NOMO-1 treated with dmso at 0.1 percent for 144 hours (cell line): Measurements from ENCODE around the gene CDH4.

Source experiments
- DNase-seq: peaks from one replicate; lab custom pipeline; 2025; ENCODE audit not compliant: unreplicated experiment; lab: John Stamatoyannopoulos, UW

CDH4 gene

DNA sequence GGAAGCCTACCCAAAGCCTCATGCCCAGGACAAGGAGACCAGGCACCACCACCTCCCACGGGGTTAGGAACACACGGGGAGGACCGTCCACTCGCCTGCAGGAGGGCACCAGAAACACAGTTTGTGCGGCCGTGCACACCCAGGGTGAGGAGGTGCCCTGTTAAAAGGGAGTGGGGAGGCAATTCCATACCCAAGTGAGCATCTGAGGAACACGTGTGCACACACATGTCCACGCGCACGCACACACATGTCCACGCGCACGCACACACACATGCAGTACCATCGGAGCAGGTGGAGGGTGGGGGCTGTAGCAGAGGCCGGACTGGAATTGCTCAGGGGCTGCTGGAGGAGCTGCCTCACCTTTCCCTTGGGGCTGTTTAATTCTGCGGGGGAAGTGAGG lies 554.3 kb downstream of the CDH4 start:
- DNase-seq = no peak

DNA sequence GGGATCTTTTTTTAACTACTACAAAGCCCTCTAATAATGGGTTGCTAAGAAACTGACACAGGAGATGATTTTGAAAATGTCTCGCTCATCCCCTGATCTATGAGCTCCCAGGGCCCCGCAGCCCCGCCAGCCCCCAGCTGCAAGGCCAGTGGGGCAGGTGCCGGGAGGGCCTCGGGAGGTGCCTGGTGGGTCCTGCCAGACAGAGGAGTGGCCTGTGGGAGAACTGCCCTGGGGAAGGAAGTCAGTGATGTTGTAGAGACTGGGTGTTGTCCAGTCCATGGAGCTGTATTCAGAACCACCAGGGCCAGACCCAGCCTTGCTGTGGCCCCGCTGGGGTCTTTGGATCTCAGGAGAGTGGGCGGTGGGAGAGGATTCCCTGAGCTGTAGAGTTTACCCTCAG lies 554.9 kb downstream of the CDH4 start:
- DNase-seq = no peak

DNA sequence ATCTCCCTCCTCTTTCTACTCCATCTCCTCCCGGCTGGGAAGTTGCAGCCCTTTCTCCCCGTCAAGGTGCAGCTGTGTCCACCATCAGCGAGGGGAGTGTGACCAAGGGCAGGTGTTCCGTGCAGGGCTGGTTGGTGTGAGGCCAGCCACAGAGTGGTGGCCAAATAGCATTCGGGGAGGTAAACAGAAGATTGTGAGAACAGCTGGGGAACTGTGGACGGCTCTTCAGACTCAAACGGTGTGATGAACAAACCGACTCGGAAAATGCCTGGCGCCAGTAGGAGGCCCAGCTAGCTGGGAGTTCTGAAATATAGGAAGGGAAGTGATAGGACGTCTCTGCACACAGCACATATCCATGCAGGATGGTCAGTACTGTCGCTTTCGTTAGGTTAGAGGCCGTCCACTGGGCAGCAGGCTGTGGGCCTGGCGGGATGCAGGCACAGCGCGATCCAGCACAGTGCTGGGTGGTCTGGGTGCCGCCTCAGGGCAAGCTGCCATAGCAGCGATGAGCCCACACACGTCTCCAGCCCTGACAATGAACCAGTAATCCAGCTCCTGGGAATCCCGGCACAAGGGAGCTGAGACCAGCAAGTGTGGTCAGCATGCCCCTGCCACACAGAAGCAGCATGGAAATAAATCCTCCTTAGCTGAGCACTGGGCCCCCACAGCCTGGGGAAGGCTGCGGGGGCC lies 555.6 kb downstream of the CDH4 start:
- no peak for DNase-seq

DNA sequence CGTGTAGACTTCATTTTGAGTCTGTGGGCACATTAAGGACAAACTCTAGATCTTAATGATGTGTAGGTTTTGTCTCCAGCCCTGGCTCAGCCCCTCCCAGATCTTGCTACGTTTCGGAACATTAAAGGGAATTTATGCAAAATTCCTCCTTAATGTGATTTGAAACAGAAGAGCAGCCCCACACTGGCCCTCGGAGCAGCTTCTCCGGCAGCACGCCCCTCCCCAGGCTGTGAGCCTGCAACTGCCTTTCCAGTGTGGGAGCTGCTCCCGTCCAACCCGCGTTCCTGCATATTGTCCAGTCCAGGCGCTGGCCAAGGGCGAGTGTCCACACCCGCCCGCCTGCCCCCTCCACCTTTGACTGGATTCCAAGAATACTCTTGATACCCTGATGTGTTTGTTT lies 556.4 kb downstream of the CDH4 start:
- no peak for DNase-seq

DNA sequence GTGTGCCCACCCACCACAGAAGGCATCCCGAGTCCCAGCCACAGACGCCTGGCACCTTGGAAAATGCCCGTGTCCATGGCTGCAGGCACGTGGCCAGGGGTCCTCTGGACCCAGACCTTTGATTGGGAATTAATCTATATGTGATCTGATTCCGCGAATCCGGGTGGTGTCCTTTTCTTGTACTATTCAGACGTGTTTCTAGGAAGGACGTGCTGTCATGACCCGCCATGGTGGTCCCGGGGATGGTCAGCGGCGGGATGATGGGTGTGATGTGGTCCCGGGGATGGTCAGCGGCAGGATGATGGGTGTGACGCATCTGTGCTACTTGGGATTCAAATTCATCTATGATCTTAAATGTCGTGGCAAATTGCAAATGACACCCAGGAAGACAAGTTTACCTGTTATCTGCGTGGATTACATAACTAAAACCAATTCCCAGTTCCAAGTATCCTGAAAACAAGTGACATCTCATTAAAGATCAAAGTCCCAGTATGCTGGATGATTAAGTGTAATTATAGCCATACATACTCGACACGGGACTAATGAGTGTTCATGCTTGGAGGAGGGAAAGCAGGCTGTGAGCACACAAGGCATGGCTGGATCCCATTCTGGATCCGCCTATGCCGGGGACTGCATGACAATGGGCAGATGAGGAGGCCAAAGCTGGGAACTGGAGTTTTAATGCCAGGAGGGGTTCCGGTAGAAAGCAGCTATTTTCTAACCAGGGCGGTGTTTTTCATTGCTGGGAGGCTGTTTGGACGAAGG lies 557.1 kb downstream of the CDH4 start:
- DNase-seq = no peak

DNA sequence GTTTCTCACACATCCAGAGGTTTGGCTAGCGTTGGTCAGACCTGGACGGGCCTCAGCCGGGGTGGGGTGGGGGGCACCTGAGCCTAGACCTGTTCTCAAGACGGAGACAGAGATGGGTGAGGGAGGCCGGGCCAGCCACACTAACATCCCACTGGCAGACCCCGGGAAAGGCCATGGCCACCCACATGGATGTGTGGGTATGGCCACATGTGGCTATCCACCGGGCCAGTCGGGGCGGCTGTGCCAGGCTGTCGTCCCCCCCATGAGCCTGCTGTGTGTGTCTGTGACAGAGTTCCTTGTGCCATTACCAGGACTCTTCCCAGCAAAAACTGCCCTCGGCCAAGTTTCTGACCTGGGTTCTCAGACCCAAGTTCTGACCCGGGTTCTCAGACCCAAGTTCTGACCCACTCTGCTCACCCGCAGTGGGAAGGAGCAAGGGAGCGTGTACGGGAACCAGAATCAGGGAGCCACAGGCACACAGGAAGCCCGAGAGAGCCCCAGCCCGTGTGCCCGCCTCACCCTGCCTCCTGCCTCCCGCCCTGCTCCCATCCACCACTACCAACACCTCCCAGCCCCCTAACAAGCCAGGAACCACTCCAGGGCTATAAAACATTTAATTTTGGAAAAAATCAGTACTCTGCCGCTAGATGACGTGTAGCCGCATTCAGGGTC lies 558.1 kb downstream of the CDH4 start:
- DNase-seq = no peak

DNA sequence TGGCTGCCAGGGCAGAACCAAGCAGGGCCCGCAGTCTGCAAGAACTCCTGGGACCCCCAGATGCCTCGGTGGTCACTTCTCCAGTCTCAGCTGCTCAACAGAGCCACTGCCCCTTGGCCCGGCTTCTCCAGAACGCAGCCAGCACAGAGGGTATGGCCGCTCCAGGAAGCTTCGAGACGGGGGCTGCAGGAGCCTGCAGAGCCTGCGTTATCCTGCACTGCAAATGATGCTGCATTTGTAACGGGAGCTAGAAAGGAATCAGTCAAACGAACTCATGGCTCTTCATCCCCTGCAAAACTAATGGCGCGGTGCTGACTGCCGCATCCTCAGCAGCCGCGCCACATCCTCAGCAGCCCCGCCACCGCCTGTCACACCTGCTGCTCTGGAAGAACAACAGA lies 558.7 kb downstream of the CDH4 start:
- DNase-seq = no peak

DNA sequence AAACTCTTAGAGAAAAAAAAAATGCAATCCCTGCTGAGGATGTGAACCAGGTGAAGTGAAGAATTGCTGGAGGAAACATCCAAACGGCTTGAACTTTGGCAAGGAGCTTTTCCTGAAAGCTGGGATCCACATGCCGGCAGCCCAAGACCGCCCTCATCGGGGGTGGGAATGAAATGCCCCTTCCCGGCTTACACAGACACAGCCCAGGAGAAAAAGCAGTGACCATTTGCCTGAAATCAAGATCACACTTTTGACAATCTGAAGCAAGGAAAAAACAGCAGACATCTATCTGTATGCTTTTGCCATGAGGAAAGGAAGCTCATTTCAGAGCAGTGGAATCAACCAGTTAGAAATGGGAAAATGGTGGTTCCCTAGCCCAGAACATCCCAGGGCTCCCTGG lies 559.1 kb downstream of the CDH4 start:
- DNase-seq = no peak

DNA sequence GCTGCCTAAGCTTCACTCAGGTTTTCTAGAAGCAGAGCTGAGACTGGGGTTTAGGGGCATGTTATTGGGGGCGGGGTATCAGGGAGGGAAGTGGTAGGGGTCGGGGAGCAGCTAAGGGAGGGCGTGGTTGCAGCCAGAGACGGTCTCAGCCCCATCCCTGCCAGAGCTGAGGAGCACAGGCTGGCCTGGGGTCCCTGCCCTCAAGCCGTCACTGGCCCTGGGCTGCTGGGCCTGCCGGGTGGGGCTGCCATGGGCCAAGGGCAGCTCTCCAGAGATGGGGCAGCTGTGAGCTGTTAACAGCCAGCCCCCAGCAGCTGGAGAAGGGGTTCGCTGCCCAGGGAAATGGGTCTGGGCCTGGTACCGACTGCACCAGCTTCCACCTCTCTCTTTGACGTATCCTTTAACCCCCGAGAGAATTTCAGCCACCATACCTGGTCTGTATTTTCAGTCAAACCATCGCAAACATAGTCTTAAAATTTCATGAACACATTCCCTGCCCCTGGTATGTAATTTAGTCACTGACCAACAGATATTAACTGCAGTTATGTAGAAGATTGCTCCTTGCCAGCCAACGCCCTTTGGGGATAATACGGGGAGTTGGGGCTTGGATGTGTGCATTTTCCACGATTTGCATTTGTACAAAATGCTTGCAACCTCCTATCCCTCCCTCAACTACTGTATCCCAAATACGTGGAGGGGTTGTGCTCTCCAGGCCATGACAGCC lies 560.2 kb downstream of the CDH4 start:
- no peak for DNase-seq

DNA sequence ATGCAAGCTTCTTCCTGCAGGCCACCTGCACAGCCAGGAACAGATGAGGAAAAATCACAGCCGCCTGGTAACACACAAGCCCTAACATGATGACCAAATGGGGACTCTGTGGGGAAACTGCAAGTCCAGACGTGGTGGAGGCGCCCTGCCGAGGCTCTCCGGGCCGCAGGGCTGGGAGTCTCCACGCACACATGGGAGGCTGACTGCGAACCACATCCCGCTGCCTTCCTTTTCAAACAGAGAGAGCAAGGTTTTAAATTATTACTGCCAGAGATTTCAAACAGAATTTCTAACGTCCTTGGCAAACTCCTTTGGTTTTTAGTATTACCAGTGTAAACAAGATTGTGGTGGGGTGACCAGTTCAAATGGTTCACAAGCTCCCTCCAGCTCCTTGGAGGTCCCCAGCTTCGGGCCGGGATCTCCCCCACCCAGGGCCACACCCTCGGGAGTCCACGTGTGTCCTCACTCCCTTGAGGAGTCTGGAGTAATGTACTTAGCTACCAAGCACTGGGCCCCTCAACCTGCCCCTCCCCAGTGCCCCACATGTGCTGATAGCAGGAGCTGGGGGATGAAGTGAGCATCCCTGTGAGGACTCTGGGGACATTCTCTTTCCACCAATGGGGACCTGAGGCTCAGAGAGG lies 560.9 kb downstream of the CDH4 start:
- no peak for DNase-seq

DNA sequence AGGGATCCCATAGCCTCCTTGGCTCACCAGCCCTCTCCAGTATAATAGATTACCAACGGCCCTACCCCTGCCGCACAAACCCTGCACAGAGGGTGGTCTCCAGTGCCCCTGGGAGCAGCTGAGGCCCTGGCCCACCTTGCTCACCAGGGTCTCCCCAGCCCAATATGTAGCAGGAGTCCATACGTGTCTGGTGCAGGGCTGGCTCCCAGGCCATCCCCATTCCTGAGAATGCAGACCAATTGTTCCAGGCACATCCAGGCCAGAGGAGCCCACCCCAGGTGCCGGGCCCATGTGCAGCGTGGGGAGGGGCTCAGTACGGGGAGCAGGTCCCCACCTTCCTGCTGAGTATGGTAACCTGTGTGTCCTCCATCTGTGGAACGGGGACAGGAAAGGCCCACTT lies 561.7 kb downstream of the CDH4 start:
- no peak for DNase-seq

DNA sequence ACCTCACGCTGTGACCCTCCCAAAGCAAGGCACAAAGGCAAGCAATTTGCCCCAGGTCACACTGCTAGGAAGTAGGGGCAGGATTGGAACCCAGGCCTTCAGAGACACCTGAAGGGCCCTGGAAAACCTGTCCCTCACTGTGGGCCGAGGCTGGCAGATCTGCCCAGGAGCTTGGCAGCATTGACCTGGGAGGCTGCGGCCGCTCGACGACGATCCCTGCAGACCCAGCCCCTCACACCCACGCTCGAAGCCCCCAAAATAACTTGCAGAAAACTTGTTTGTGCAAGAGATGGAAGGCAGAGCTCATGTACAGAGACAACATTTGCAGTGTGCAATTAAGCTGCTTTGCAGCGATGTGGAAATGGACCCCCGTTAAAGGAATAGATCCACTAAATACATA lies 562.2 kb downstream of the CDH4 start:
- no peak for DNase-seq

DNA sequence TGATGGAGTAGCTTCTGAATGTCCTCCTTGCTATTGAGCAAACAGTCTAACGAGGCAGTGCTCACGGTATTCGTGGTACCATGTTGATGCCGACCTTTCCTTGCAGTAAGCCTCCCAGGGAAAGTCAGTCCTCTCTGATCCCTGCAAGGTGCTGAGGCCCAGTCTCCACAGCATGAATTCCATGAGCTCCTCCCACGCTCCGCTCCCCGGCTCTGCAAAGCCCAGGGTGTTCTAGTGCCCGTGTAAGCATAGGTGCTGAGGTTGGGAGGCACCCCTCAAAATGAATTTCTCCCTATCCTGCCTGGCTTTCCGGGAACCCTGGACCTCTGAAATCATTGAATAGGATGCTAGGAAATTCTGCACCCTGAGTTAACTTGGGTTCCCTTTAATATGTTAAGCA lies 562.7 kb downstream of the CDH4 start:
- no peak for DNase-seq

DNA sequence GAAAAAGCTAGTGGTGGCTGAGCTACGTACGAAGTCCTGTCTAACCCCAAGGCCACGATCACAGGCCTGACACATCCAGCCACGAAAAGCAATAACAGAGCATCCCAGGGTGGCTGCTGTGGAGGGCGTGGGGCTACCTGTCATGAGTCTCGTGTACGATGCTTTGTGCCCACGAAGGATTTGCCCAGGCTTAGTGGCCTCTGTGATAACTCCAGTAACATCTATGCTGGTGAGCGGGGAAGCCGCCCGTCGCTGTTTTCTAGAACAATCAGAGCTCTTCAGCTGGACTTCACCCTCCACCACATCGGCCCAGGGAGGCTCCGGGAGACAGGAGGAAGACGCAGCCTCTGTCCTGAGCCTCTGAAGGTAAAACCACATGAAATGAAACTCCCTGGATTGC lies 563.1 kb downstream of the CDH4 start:
- no peak for DNase-seq

DNA sequence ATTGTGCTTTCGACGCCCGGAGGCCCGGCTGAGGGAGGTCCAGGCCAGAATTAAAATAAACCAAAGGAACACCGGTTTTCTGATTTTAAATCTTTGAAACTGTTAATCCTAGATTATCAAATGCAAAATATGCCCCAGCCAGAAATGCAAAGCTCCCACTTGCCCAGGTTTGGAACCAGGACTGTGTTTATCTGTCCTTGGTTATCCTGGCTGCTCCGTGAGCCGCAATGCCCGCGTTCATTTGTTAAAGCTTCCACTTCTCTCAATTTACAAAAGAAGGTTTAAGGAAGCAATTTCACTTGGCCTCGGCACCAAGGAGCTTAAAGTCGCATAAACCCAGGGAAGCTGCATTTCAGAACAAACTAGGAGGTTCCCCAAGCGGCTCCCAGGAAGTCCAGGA lies 563.6 kb downstream of the CDH4 start:
- DNase-seq = no peak

DNA sequence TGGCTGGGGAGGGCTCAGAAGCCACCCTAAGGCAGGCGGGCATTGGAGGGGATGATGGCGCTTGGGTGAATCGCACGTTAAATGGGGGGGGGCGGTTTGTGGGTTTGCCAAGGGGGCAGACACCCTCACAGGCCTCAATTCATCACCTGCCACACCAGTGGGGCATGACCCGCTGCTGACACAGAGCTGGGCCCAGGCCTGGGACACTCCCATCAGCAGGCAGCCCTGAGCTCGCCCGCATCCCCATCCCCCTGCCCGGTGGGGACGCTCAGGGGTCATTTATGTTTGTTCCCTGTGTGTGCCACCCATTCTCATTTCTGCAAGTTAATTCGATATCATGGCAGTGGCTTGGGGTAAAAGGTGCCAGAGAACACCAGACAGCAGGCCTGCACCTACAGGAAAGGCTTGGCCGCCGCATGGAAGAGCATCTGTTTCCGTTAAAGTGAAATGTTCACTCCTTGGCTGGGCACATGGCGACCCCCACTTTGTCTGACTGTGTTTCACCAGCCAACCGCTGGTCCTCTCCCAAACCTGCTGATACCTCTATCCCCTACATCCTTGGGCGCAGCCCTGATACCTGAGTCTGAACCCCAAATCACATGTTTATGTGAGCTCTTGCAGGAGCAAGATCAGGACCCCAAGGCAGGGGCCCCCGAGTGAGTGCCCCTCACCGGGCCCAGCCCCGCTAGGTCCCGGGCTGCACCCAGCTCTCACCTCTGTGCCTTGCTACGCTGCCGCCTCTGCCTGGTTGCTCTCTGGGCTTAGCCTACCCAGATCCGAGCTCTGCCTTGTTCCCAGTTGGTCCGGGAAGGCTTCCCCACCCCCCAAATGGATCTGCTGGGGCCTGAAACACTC lies 564.8 kb downstream of the CDH4 start:
- DNase-seq = no peak

DNA sequence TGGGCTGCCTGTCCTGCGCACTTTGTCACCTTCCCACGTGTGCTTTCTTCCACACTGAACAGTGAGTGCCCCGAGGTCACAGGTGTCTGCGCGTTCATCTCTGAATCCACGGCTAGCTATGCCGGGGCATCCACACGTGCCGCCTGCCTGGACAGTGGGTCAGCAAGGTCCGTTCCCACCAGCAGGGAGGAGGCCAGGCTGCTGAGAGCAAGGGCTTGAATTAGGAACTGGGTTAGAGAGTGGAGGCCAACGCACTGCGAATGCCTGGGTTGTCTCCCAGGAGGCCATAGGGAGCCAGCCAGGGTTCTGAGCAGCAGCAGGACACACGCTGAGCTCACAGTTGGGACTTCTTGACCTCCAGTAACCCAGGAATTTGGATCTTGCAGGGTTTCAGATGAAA lies 565.5 kb downstream of the CDH4 start:
- no peak for DNase-seq

DNA sequence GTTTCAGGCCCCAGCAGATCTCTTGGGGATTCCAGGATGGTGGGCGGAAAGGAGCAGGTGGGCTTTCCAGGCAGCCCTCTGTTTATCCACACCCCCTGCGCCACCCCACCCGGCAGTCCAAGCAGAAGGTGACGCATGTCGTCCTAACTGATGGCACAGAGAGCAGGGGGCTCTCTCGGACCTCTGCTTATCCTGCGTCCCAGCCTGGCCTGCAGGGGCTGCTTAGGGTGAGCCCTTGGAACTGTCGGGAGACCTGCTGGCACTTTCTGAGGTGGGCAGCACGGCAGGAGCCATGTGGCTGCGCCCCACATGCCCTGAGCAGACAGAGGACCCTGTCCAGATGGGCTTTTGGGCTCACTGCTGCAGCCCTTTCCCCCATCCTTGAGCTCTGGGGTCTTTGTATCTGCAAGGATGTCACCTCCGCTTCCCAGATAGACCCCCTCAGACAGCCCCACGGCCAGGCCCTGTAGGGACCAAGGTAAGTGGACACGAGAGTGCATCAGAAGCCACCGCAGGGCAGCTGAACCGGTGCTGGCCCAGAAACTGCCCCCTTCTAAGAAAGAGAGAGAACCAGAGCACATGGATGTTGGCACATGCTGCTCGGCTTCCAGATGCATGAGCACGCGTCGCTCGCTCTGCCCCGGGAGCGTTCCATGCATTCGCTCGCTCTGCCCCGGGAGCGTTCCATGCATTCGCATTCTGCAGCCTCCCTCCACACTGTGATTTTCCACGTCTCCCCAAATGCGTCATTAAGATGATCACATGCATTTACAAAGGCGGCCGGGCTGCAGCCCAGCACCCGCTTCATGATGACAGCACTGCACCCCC lies 566.9 kb downstream of the CDH4 start:
- DNase-seq = no peak

DNA sequence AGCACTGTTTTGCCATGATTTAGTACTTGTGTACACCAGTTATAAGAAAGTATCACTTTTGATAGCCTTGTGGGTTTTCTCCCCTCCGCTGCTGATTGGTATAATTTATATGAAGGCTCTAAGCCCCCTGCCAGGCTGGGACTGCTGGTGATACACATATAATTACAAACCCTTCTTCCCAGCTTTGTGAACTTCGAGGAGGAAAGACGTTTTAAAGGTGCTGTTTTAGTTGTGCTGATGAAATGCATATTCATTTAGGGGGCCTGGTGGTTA lies 567.4 kb downstream of the CDH4 start:
- DNase-seq = no peak
